ENCODE results near the gene MTAP.

- TF ChIP-seq POLR2A (IDR thresholded peaks at IDR 0.05) (no peak), CTCF (IDR thresholded peaks at IDR 0.05) (no peak)
Measured at GRCh38 chr9:21967702-21968101, 165.3 kb downstream of the MTAP start.

All from body of pancreas (tissue), 4 donors.